Activated gamma-delta T cell treated with Interleukin-2 at 50 U/mL for 16 hours (primary cell): Measurements from ENCODE around the gene IZUMO1R.
A peak's percentile ranks its signal among the peaks of the same experiment; 100 is the strongest.
"Not testable (repeated sequence)": the region's sequence is repeated elsewhere in the genome, so short reads cannot be mapped to it uniquely, and the experiment has no call there.

ENCODE experiments used
- DNase-seq: peaks from one replicate; pipeline ENCODE4 v3.0.0-alpha.2; 2020

Gene IZUMO1R

GRCh38 chr11:94303966-94304958 is at the start of gene IZUMO1R:
IZUMO1R (plus strand) TSS chr11:94304580; CDS start chr11:94305637, 1,057 bp downstream.
- DNase-seq, result no peak

GRCh38 chr11:94271885-94272372 is 32.5 kb upstream of the IZUMO1R start:
- no peak for DNase-seq

- DNase-seq, result no peak
Measured at GRCh38 chr11:94272738-94273313, 31.6 kb upstream of the IZUMO1R start.

- no peak for DNase-seq
Measured at GRCh38 chr11:94275961-94276360, 28.4 kb upstream of the IZUMO1R start.

- DNase-seq, result no peak
Measured at GRCh38 chr11:94276943-94277342, 27.4 kb upstream of the IZUMO1R start.

GRCh38 chr11:94278207-94278606 is 26.2 kb upstream of the IZUMO1R start:
- not testable (repeated sequence) for DNase-seq

- no peak for DNase-seq
Measured at GRCh38 chr11:94279996-94280395, 24.4 kb upstream of the IZUMO1R start.

- DNase-seq, result no peak
Measured at GRCh38 chr11:94281324-94281723, 23.1 kb upstream of the IZUMO1R start.

- DNase-seq, result no peak
Measured at GRCh38 chr11:94283678-94284077, 20.7 kb upstream of the IZUMO1R start.

GRCh38 chr11:94295534-94295933 is 8.8 kb upstream of the IZUMO1R start:
- no peak for DNase-seq

- DNase-seq, result no peak
Measured at GRCh38 chr11:94297985-94298576, 6.3 kb upstream of the IZUMO1R start.

GRCh38 chr11:94302776-94303175 is 1.6 kb upstream of the IZUMO1R start:
- DNase-seq, result no peak

GRCh38 chr11:94305146-94305545 is 766 bp downstream of the IZUMO1R start:
- DNase-seq, result no peak

GRCh38 chr11:94307101-94307791 is 2.9 kb downstream of the IZUMO1R start:
- no peak for DNase-seq

- no peak for DNase-seq
Measured at GRCh38 chr11:94308024-94308423, 3.6 kb downstream of the IZUMO1R start.

- DNase-seq, result no peak
Measured at GRCh38 chr11:94309757-94310156, 5.4 kb downstream of the IZUMO1R start.

- no peak for DNase-seq
Measured at GRCh38 chr11:94310191-94310875, 6.0 kb downstream of the IZUMO1R start.

GRCh38 chr11:94312339-94312738 is 8.0 kb downstream of the IZUMO1R start:
- DNase-seq, result no peak

- no peak for DNase-seq
Measured at GRCh38 chr11:94314064-94314463, 9.7 kb downstream of the IZUMO1R start.

GRCh38 chr11:94315664-94316063 is 11.3 kb downstream of the IZUMO1R start:
- no peak for DNase-seq

GRCh38 chr11:94322501-94322900 is 18.1 kb downstream of the IZUMO1R start:
- no peak for DNase-seq

- DNase-seq, result peak; percentile 11
Measured at GRCh38 chr11:94325681-94326080, 21.3 kb downstream of the IZUMO1R start.
